HL-60/S4 treated with retinoic acid at 250 ng/mL for 4 days and 3 days (cell line): Measurements from ENCODE around the gene SEC61B.
"Not testable (repeated sequence)": the region's sequence is repeated elsewhere in the genome, so short reads cannot be mapped to it uniquely, and the experiment has no call there.

Experiments
- in situ Hi-C: fragments of 300-500 bp; cut with MboI; formaldehyde crosslinking; loops from 2 replicates; pipeline ENCODE4 v1.7.0; 2022; ENCODE audit warnings: low sequenced_read_pairs

The SEC61B gene

DNA sequence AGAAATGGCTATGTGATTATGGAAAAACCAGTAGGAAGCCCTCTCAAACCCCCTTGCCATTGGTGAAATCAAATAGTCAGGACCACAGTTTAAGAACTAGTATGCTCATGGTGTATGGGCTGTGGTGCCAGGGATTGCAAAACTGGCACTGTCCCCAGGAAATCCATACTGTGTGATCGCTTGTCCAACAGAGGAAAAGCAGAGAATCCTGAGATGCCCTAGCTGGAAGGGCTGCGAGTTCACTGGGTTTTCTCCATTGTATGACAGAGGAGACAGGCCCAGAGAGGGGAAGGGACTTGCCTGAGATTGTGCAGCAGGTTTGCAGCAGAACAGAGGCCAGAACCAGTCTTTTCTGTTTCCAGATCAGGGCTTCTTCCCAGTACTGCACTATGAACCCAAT lies 12.5 kb downstream of the SEC61B start:
- in situ Hi-C loops = no loop called here

DNA sequence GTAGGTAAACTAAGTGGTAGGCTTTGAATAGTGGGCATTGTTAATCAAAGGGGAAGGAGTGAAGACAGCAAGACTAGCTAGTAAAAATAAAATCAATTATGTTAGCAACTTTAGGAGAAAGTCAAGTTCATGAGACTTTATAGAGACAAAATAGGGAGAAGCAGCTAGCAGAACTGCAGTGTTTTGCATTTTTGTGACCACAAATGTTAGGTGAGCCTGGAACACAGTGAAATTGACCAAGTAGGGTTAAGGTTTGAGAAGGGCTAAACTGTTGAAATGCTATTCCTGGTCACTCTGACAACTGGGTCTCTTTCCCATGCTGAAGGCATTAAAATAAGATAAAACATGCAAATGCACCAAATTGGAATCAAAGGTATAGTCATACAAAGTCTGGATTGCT lies 13.0 kb downstream of the SEC61B start:
- in situ Hi-C loops = no loop called here

DNA sequence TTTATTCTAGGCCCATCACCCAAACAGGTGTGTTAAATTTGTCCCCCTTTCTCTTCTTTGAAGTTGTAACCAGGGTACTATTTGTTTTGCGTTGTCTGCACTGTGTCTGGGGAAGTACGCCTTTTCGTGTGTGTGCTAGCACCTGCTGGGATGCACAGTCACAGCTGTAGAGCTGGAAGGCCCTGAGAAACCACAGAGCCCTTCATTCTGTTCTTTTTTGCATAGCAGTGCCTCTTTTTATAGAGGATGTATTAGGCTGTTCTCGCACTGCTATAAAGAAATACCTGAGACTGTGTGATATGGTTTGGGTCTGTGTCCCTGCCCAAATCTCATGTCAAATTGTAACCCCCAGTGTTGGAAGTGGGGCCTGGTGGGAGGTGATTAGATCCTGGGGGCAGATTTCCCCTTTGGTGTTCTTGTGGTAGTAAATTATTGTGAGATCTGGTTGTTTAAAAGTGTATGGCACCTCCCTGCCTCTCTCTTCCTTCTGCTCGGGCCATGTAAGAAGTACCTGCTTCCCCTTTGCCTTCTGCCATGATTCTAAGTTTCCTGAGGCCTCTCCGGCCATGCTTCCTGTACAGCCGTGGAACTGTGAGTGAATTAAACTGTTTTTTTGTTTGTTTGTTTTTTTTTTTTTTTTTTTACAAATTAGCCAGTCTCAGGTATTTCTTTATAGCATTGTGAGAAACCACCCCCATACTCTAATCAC lies 14.0 kb downstream of the SEC61B start:
- in situ Hi-C loops = no loop called here

DNA sequence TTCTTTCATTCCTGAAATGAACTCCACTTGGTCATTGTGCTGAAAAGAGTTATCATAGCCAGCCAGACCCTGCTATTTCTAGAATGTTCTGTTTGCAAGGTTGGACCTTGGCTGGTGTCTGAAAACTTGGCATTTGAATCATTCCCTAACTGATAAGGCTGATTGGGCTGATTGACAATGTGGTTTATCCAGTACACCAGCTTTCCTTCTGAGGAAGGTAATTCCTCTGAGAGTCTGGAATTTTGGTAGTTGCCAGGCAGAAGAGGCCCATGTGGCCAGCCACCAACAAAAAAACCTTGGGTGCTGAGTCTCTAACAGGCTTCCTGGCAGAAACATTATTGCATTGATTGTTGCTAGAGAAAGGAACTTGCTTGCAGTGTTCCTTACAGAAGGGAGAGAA lies 15.3 kb downstream of the SEC61B start:
- in situ Hi-C loops = no loop called here

DNA sequence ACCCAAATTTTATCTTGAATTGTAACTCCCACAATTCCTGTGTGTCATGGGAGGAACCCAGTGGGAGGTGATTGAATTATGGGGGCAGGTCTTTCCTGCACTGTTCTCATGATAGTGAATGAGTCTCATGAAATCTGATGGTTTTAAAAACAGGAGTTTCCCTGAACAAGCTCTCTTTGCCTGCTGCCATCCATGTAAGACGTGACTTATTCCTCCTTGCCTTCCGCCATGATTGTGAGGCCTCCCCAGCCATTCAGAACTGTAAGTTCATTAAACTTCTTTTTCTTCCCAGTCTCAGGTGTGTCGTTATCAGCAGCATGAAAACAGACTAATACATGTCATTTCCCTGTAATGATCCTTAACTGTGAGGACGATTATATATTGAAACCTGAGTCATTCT lies 15.8 kb downstream of the SEC61B start:
- in situ Hi-C loops = not testable (repeated sequence)

DNA sequence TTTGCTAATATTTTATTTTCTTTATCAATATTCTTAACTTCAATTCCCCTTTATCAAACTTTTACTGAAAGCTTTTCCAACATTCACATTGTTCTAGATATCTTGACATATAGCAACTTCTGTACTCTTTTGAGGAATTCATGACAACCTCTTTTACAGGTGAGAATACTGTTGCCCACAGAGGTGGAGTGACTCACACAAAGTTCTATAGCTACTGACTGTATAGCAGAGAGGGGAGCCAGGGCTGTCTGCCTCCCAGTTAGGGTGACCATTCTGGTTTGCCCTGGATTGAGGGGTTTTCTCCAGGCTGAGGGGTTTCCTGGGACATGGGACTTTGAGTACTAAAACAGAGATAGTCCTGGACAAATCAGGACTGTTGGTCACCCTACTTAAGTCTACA lies 16.2 kb downstream of the SEC61B start:
- in situ Hi-C loops = no loop called here

DNA sequence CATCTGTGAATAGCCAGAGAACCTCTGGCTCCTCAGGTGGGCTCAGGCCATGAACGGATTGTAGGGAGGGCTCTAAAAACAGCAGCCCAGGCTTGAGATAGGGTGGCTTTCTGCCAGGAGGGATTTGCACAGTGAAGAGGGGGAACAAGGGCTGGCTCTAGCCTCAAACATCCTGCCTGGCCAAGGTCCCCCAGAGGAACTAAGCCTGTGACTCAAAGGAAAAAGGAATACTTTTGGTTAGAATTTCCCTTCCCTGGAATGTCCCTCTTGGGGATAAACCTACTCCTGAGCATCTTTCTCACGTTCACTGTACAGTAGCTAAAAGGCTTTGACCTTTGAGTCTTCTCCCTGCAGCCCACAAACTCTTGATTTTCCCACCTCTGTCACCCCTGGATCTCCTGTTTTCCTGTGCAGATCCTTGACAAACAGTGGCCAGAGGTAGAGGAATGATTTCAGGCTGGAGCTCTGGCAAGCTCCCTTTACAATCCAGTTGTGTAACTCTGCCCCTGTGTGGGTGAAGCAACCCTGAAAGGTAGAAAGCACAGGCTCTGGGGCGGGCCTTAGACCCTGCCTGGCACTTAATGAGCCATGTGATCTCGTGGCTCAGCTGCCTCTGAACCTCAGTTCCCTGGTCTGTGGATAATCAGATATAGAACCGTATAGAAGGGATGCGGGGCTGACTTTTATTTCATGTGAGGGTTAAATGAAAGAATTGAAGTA lies 17.4 kb downstream of the SEC61B start:
- in situ Hi-C loops = no loop called here

DNA sequence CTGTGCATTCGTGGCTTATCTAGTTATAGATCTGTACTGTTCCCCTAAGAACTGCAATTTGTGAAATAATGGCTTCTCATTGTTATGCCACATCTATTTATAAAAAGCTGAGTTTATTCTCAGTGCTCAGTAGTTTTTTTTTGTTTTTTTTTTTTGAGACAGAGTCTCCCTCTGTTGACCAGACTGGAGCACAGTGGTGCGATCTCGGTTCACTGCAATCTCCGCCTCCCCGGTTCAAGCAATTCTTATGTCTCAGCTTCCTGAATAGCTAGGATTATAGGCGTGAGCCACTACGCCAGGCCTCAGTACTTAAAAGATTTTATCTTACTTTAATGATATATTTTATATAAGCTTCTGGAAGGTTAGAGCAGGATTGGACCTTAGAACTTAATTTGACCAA lies 19.0 kb downstream of the SEC61B start:
- in situ Hi-C loops = no loop called here

DNA sequence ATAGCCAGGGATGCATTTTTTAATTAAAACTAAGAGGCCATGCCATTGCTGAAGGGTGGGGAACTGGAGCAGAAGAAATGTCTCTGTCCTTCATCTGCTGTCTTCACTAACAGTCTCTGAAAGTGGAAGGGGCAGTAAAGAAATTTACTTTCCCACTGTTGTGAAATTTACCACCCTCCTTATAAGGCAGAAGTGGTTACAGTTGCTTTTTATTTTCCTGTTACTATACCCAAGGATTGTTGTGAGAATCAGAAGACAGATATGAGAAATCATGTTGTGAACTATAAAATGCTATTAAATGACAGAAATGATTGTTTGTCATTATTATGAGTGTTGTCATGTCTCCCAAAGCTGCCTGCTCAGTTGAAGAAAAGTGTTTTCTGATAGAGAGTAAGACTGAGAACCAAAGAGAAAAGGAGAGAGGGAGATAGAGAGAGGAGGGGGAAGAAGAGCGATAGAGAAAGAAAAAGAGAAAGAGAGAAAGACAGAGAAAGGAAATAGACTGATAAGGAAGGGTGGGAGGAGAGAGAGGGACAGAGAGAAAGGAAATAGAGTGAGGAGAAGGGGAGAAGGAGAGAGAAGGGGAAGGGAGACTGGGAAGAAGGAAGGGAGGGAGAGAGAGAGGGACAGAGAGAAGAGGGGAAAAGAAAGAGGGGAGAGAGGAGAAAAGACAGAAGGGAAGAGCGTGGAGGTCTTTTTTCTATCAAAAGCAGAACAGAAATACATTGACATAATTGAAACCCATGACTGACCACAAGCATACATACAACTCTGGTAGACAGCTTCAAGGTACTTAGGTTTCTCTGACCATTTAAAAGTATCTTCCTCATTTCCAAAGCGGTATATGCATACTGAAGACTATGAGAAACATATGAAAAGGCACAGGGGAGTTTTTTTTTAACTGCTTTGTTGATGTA lies 22.5 kb downstream of the SEC61B start:
- in situ Hi-C loops = no loop called here

DNA sequence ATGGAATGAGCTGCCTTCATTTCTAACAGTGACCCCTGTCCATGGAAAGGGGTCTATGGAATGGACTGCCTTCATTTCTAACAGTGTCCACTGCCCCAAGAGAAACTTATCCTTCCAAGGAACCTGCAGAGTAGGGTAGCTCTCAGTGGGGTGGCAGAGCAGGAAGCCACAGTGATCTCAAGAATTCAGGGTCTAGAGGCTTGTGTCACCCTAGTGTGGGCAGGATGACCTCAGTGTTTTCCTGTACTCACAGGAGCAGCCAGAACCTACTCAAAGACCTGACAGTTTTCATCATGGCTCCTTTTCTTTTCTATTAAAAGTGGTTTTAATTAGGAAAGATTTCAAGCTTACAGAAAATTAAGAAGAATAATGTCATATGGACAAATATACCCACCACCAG lies 27.5 kb downstream of the SEC61B start:
- in situ Hi-C loops = loop anchor here (10.0 to 25.0 kb wide), 2 partner anchors 55 to 763 kb away; no protein-coding TSS in a partner anchor

DNA sequence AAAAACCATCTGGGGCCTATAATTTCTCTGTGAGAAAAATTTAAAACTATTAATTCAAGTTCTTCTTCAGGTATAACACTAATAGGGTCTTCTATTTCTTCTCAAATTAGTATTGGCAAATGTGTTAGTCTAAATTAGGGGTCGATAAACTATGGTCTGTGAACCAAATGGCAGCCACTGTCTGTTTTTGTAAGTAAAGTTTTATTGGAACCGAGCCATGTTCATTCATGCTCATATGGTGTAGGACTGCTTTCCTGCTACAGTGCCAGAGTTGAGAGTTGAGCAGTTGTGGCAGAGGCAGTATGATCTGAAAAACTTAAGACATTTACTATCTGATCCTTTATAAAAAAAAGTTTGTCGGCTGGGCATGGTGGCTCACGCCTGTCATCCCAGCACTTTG lies 29.1 kb downstream of the SEC61B start:
- in situ Hi-C loops = loop anchor here (10.0 to 25.0 kb wide), 2 partner anchors 56 to 761 kb away; no protein-coding TSS in a partner anchor

DNA sequence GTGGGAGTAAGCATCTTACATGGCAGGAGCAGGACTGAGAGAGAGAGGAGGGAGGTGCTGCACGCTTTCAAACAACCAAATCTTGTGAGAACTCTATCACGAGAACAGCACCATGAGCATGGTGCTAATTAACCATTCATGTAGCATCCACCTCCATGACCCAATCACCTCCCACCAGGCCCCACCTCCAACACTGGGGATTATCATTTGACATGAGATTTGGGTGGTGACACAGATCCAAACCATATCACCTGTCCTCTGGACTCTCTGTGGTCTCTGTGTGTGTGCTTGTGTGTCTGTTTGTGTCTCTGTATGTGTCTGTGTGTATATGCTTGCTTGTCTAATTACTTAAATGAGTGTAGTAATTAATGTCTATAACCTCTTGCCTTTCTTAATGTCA lies 31.1 kb downstream of the SEC61B start:
- in situ Hi-C loops = loop anchor here (10.0 to 25.0 kb wide), 2 partner anchors 58 to 759 kb away; no protein-coding TSS in a partner anchor

DNA sequence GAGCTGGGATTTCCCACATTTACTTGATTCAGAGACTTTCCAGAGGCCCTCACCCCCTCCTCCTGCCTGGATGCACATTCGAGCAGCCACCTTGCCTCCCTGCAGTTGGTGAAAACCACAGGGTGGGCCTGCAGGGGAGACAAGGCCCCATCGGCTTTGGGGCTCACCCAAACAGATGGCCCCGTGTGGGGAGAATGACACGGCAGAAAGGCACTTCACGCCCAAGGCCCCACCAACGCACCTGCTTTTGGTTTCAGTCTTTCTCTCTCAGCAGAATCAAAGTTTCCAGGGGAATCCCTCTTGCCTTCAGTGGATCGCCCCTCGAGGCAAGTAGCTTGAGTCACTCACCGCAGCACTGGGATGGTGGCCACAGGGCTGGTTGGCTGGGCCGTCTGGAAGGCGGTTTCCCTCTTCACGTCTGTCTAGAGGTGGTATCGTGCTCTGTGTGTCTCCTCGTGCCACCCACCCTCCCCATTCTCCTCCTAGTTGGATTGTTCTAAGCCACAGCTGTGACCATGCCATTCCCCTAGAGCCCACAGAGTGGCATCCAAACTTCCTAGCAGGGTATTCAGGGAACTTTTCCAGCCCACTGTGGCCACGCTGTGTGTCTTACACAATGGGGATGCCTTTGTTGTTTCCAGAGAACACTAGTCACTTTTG lies 31.8 kb downstream of the SEC61B start:
- in situ Hi-C loops = loop anchor here (10.0 to 25.0 kb wide), 2 partner anchors 59 to 758 kb away; no protein-coding TSS in a partner anchor

DNA sequence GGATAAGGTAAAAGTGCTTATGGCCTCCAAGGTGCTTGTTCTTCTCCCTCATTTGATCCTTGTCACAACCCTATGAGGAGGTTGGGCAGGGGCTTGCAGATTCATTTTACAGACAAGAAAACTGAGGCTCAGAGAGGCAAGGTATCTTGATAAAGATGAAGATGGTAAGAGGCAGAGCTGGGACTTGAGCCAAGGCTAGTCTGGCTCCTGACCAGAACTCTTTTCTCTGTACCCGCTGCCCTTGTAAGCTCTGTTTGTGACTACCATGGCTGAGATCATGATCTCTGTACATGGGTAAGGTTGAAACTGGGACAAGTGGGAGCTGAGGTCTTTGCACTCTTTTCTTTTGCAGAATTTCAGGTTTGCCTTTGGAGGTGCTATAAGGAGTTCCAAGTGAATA lies 33.6 kb downstream of the SEC61B start:
- in situ Hi-C loops = loop anchor here (10.0 to 25.0 kb wide), 2 partner anchors 61 to 757 kb away; no protein-coding TSS in a partner anchor

DNA sequence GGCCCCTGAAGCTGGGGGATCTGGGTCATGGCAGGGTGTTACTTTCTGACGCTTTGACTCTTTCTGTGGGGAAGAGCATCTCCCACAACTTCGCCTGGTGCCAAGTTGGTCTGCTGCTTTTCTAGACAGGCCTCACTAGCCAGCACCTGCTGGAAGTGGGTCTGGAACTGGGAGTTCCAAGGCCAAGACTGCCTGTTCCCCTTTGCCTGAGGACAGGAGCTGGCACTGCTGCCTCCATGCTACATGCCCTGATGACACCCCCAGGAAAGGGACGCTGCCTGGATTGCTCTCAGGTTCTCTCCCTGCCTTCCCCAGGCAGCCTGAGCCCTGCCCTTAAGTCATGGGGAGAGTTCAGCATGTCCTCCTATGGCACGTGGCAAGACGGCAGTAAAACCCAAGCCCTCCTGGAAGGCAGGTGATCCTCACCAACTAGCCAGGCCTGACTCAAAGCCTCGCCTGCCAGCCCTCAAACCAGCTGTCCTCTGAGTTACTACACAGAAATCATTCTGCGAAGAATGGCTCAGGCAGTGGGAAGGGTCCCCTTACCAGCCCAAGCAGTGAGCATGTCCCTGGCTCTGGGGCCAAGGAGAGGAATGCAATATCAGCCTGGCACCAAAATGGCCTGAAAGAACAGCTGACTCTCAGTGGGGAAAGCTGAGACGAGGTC lies 35.8 kb downstream of the SEC61B start:
- in situ Hi-C loops = loop anchor here (10.0 to 25.0 kb wide), 2 partner anchors 63 to 754 kb away; no protein-coding TSS in a partner anchor

DNA sequence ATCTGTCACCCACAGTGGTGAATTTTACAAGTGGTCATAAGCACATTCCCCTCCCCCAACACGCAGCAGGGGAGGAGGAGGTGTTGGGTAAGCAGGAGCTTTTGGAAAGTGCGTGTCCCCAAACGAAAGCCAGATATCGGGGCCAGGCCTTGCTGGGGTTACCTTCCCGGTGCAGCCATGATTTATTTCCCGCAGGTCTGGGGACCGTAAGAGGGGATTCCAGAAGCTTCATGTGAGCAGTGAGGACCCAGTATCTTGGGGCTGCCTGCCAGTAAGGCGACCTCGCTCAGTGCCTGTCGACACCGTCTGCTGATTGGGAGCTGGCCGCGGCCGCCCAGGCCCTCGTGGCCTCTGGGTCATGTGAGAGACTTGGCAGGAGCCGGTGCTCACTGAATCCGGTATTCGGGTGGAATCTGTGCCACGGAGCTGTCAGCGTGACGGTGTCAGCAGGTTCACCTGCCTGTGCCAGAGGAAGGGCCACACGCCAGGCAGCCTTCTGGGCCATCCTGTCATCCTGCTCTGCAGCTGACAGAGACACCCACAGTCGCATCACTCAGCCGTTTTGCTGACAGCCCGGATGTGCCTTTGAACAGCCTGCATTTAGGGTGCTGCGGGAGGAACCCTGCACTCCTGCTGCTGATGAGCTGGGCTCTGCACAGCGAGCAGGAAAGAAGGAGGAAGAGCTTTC lies 37.3 kb downstream of the SEC61B start:
- in situ Hi-C loops = loop anchor here (10.0 to 25.0 kb wide), 2 partner anchors 65 to 753 kb away; no protein-coding TSS in a partner anchor

DNA sequence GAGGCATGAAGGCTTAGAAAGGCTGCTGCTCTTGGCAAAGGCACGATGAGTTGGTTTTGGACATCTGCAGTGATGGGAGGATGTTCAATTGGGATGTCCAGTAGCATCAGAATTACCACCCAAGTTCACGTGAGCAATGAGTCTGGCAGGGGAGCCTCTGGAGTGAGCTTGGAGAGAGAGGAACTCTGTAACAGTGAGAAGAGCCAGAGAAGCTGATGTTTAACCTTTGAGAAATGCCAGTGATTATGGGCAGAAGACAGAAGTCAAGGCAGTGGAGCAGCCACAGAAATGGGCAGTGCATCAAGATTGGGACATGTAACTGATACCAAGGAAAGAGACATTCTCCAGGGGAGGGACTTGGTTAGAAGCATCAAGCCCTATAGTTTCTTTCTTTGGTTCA lies 39.8 kb downstream of the SEC61B start:
- in situ Hi-C loops = loop anchor here (25.0 kb wide), 1 partner anchor 750 kb away; no protein-coding TSS in a partner anchor

DNA sequence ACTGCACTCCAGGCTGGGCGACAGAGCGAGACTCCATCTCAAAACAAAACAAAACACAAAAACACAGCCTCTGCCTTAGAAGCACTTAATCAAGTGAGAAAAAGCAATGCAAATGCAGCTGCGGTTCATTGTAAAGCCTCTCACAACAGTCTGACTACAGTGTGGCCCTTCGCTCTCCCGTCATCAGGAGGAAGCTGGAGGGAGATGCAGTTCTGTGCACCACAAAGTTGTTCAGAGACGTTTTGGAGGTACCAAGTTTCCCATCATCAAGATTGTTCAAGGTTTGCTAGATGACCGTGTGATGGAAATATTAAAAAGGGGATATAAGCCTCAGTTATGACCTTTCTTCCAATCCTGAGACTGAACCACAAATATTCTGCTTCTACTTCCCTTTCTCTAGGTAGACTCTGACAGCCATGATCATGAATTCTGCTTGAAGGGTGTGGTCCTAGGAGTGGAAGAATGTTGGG lies 40.9 kb downstream of the SEC61B start:
- in situ Hi-C loops = loop anchor here (25.0 kb wide), 1 partner anchor 749 kb away; no protein-coding TSS in a partner anchor
